ENCODE data around the gene ATP5F1C. TPM values are rescaled to one million over a fixed set of nuclear protein-coding genes. Genes with fewer than 3 reads are reported as not detected.

Gene ATP5F1C
- total RNA-seq, 4 donors from 2014 or later = 317 to 429 (median 402) TPM

GRCh38 chr10:7752251-7752650 lies 35.7 kb upstream of the ATP5F1C start:
- no peak for DNase-seq
- in situ Hi-C loops (cut with MboI; ENCODE audit: low sequenced_read_pairs in 4 of 4) = no loop called here

GRCh38 chr10:7755103-7755502 lies 32.9 kb upstream of the ATP5F1C start:
- H3K27me3 ChIP-seq = no peaks in the 10 kb centered on the region
- ATAC-seq (no peak), DNase-seq (no peak)
- in situ Hi-C loops (cut with MboI; ENCODE audit: low sequenced_read_pairs in 4 of 4) = no loop called here
- intact Hi-C loops (cut with DNase I; ENCODE audit: low total_unique reads) = no loop called here
- H3K4me3 ChIP-seq = no peak overlapping the region
- no peak for TF ChIP-seq CTCF (IDR thresholded peaks at IDR 0.05 in 4 of 5, conservative IDR thresholded peaks at IDR 0.05 in 1 of 5)
- TF ChIP-seq POLR2A (IDR thresholded peaks at IDR 0.05) = no peak
- H3K9me3 ChIP-seq = no peaks in the 10 kb centered on the region
- H3K36me3 ChIP-seq = peaks cover 8 to 85% of the 10 kb centered on the region in 2 donors
- no peaks in the 10 kb centered on the region for H3K4me1 ChIP-seq
- no peak overlapping the region for H3K27ac ChIP-seq

More at GRCh38 chr10:7752251-7752650, 35.7 kb upstream of the ATP5F1C start:
- Histone ChIP-seq H3K9me3 (no peaks in the 10 kb centered on the region), H3K27me3 (no peaks in the 10 kb centered on the region), H3K27ac (no peak overlapping the region), H3K4me1 (no peaks in the 10 kb centered on the region), H3K4me3 (no peak overlapping the region), H3K36me3 (peaks cover 2 to 64% of the 10 kb centered on the region in 2 donors)
- intact Hi-C loops (cut with DNase I; ENCODE audit: low total_unique reads) = no loop called here
- no peak for TF ChIP-seq CTCF (IDR thresholded peaks at IDR 0.05 in 4 of 5, conservative IDR thresholded peaks at IDR 0.05 in 1 of 5)
- TF ChIP-seq POLR2A (IDR thresholded peaks at IDR 0.05) = no peak
- ATAC-seq = no peak

- no peak for ATAC-seq
- TF ChIP-seq CTCF (IDR thresholded peaks at IDR 0.05 in 4 of 5, conservative IDR thresholded peaks at IDR 0.05 in 1 of 5) (no peak), POLR2A (IDR thresholded peaks at IDR 0.05) (no peak)
- no peak overlapping the region for H3K4me3 ChIP-seq
- intact Hi-C loops (cut with DNase I; ENCODE audit: low total_unique reads) = no loop called here
- DNase-seq = no peak
- no peaks in the 10 kb centered on the region for H3K9me3 ChIP-seq
- no peak overlapping the region for H3K27ac ChIP-seq
- H3K27me3 ChIP-seq = no peaks in the 10 kb centered on the region
- H3K4me1 ChIP-seq = no peaks in the 10 kb centered on the region
- in situ Hi-C loops (cut with MboI; ENCODE audit: low sequenced_read_pairs in 4 of 4) = no loop called here
- peaks cover 8 to 91% of the 10 kb centered on the region in 2 donors for H3K36me3 ChIP-seq
These were observed 31.5 kb upstream of the ATP5F1C start for GRCh38 chr10:7756360-7756992.

GRCh38 chr10:7763929-7764328 lies 24.0 kb upstream of the ATP5F1C start:
- H3K9me3 ChIP-seq = no peaks in the 10 kb centered on the region
- TF ChIP-seq CTCF (IDR thresholded peaks at IDR 0.05 in 4 of 5, conservative IDR thresholded peaks at IDR 0.05 in 1 of 5) (no peak), POLR2A (IDR thresholded peaks at IDR 0.05) (no peak)
- H3K36me3 ChIP-seq = peaks cover 2 to 86% of the 10 kb centered on the region in 2 donors
- no peak for DNase-seq
- H3K4me1 ChIP-seq = no peaks in the 10 kb centered on the region
- in situ Hi-C loops (cut with MboI; ENCODE audit: low sequenced_read_pairs in 4 of 4) (no loop called here), intact Hi-C loops (cut with DNase I; ENCODE audit: low total_unique reads) (no loop called here)
- H3K27me3 ChIP-seq = no peaks in the 10 kb centered on the region
- H3K27ac ChIP-seq = no peak overlapping the region
- H3K4me3 ChIP-seq = no peak overlapping the region
- ATAC-seq = no peak

GRCh38 chr10:7766241-7766640 lies 21.7 kb upstream of the ATP5F1C start:
- peaks cover 0 to 69% of the 10 kb centered on the region in 2 donors for H3K36me3 ChIP-seq
- TF ChIP-seq CTCF (IDR thresholded peaks at IDR 0.05 in 4 of 5, conservative IDR thresholded peaks at IDR 0.05 in 1 of 5) = no peak
- TF ChIP-seq POLR2A (IDR thresholded peaks at IDR 0.05) = no peak
- H3K4me1 ChIP-seq = no peaks in the 10 kb centered on the region
- ATAC-seq (no peak), DNase-seq (no peak)
- no peaks in the 10 kb centered on the region for H3K27me3 ChIP-seq
- intact Hi-C loops (cut with DNase I; ENCODE audit: low total_unique reads) (no loop called here), in situ Hi-C loops (cut with MboI; ENCODE audit: low sequenced_read_pairs in 4 of 4) (no loop called here)
- H3K27ac ChIP-seq = no peak overlapping the region
- H3K4me3 ChIP-seq = no peak overlapping the region
- no peaks in the 10 kb centered on the region for H3K9me3 ChIP-seq
